Pulmonary artery endothelial cell (primary cell): ENCODE data around the gene MTHFSD. TPM values are rescaled to one million over a fixed set of nuclear protein-coding genes. Genes with fewer than 3 reads are reported as not detected.

Experiments used
- DNase-seq: peaks from one replicate; pipeline ENCODE4 v3.0.0-alpha.2; 2011; ENCODE audit warnings: low read depth, low spot score
- total RNA-seq: library from RNA; depleted of rRNA; stranded (reverse); fragments of >200 nt; gene quantifications from 2 replicates; pipeline ENCODE4 v1.2.3, GENCODE V29; 2014

Gene MTHFSD
- total RNA-seq, 1 donor from 2014 or later: 10.5 TPM

- DNase-seq: no peak
These were observed 63.4 kb downstream of the MTHFSD start for GRCh38 chr16:86491640-86492023.

- no peak for DNase-seq
These were observed 64.0 kb downstream of the MTHFSD start for GRCh38 chr16:86490859-86491639.

- DNase-seq: no peak
These were observed 69.3 kb downstream of the MTHFSD start for GRCh38 chr16:86485746-86486145.

- no peak for DNase-seq
These were observed 70.8 kb downstream of the MTHFSD start for GRCh38 chr16:86484240-86484639.

GRCh38 chr16:86481607-86482006, 73.4 kb downstream of the MTHFSD start:
- DNase-seq: no peak

- no peak for DNase-seq
These were observed 74.6 kb downstream of the MTHFSD start for GRCh38 chr16:86480444-86480843.

Other genes with a start within 250 kb of the MTHFSD start
- gene FOXF1, start 44.7 kb downstream of the MTHFSD start, total RNA-seq: 0.07 and 0.11 TPM in 2 replicates
- gene FOXC2, start 11.6 kb upstream of the MTHFSD start, total RNA-seq: 2.1 and 2.3 TPM in 2 replicates
- 1.7 and 2.9 TPM in 2 replicates for gene FOXL1, start 23.3 kb upstream of the MTHFSD start, total RNA-seq